Stomach smooth muscle (tissue), 2 donors: ENCODE data around the gene REPIN1.

Source experiments
- H3K27ac ChIP-seq: one replicate; pipeline ENCODE4 v1.7.0; 2013; ENCODE audit warnings: mild to moderate bottlenecking, low read length, inconsistent platforms
- H3K27me3 ChIP-seq, 2 donors: one replicate each; pipeline ENCODE4 v1.7.0; 2013; ENCODE audit warnings: low read length in 2 of 2; ENCODE audit not compliant: insufficient read depth in 2 of 2, control insufficient read depth in 1 of 2
- H3K36me3 ChIP-seq, 2 donors: one replicate each; pipeline ENCODE4 v1.7.0; 2013; ENCODE audit warnings: low read length in 2 of 2; ENCODE audit not compliant: control insufficient read depth in 2 of 2, insufficient read depth in 2 of 2
- H3K4me1 ChIP-seq: one replicate; pipeline ENCODE4 v1.7.0; 2013; ENCODE audit warnings: low read length; ENCODE audit not compliant: control insufficient read depth, insufficient read depth
- H3K4me3 ChIP-seq, 2 donors: one replicate each; pipeline ENCODE4 v1.7.0; 2013; ENCODE audit warnings: low read length in 2 of 2
- H3K9ac ChIP-seq, 2 donors: one replicate each; pipeline ENCODE4 v1.7.0; 2013; ENCODE audit warnings: low read length in 2 of 2, mild to moderate bottlenecking in 1 of 2
- H3K9me3 ChIP-seq, 2 donors: one replicate each; pipeline ENCODE4 v1.7.0; 2013; ENCODE audit warnings: low read length in 2 of 2; ENCODE audit not compliant: control insufficient read depth in 2 of 2
- donor health status: healthy.
- donor health status: Pancreatic carcinoma.

The REPIN1 gene

GRCh38 chr7:150371131-150371995 is 2.7 kb downstream of the REPIN1 start:
- peak overlapping the region; percentile 82 for H3K27ac ChIP-seq
- no peak overlapping the region for H3K4me3 ChIP-seq
- H3K9me3 ChIP-seq, result no peaks in the 10 kb centered on the region
- H3K4me1 ChIP-seq, result peaks cover 19% of the 10 kb centered on the region
- H3K27me3 ChIP-seq, result no peaks in the 10 kb centered on the region
- no peak overlapping the region for H3K9ac ChIP-seq
- H3K36me3 ChIP-seq, result peaks cover 8 to 17% of the 10 kb centered on the region in 2 donors

- no peak overlapping the region for H3K27ac ChIP-seq
- H3K9me3 ChIP-seq, result no peaks in the 10 kb centered on the region
- peaks cover 8 to 17% of the 10 kb centered on the region in 2 donors for H3K36me3 ChIP-seq
- no peak overlapping the region for H3K4me3 ChIP-seq
- no peak overlapping the region for H3K9ac ChIP-seq
- H3K27me3 ChIP-seq, result no peaks in the 10 kb centered on the region
- H3K4me1 ChIP-seq, result peaks cover 19% of the 10 kb centered on the region
Measured at GRCh38 chr7:150371996-150372270, 3.3 kb downstream of the REPIN1 start.

- no peak overlapping the region for H3K27ac ChIP-seq
- peaks cover 21% of the 10 kb centered on the region for H3K4me1 ChIP-seq
Measured at GRCh38 chr7:150372271-150373048, 3.8 kb downstream of the REPIN1 start.

GRCh38 chr7:150373049-150373801 is 4.6 kb downstream of the REPIN1 start:
- Histone ChIP-seq H3K27me3 (no peaks in the 10 kb centered on the region), H3K27ac (no peak overlapping the region), H3K9me3 (no peaks in the 10 kb centered on the region), H3K9ac (peak overlapping the region in 1 of 2 donors; percentile 29), H3K4me1 (peaks cover 25% of the 10 kb centered on the region), H3K36me3 (peaks cover 8 to 17% of the 10 kb centered on the region in 2 donors), H3K4me3 (no peak overlapping the region)

More at GRCh38 chr7:150372271-150373048, 3.8 kb downstream of the REPIN1 start:
- Histone ChIP-seq H3K27me3 (no peaks in the 10 kb centered on the region), H3K9ac (no peak overlapping the region), H3K36me3 (peaks cover 8 to 17% of the 10 kb centered on the region in 2 donors), H3K9me3 (no peaks in the 10 kb centered on the region), H3K4me3 (no peak overlapping the region)

- peaks cover 8 to 17% of the 10 kb centered on the region in 2 donors for H3K36me3 ChIP-seq
- H3K27ac ChIP-seq, result no peak overlapping the region
- no peaks in the 10 kb centered on the region for H3K9me3 ChIP-seq
- H3K4me3 ChIP-seq, result no peak overlapping the region
- peaks cover 27% of the 10 kb centered on the region for H3K4me1 ChIP-seq
- no peaks in the 10 kb centered on the region for H3K27me3 ChIP-seq
- H3K9ac ChIP-seq, result peak overlapping the region in 1 of 2 donors; percentile 13
Measured at GRCh38 chr7:150374026-150374425, 5.4 kb downstream of the REPIN1 start.

- no peak overlapping the region for H3K27ac ChIP-seq
- no peak overlapping the region for H3K9ac ChIP-seq
- H3K9me3 ChIP-seq, result no peaks in the 10 kb centered on the region
- H3K36me3 ChIP-seq, result peaks cover 8 to 17% of the 10 kb centered on the region in 2 donors
- no peak overlapping the region for H3K4me3 ChIP-seq
- peaks cover 23% of the 10 kb centered on the region for H3K4me1 ChIP-seq
- no peaks in the 10 kb centered on the region for H3K27me3 ChIP-seq
Measured at GRCh38 chr7:150374472-150374871, 5.8 kb downstream of the REPIN1 start.

- peaks cover 23% of the 10 kb centered on the region for H3K4me1 ChIP-seq
- no peaks in the 10 kb centered on the region for H3K9me3 ChIP-seq
- no peak overlapping the region for H3K9ac ChIP-seq
- H3K27ac ChIP-seq, result peak overlapping the region; percentile 24
- H3K27me3 ChIP-seq, result no peaks in the 10 kb centered on the region
- no peak overlapping the region for H3K4me3 ChIP-seq
- peaks cover 8 to 14% of the 10 kb centered on the region in 2 donors for H3K36me3 ChIP-seq
Measured at GRCh38 chr7:150375662-150376521, 7.3 kb downstream of the REPIN1 start.

GRCh38 chr7:150376560-150376959 is 7.9 kb downstream of the REPIN1 start:
- Histone ChIP-seq H3K9ac (no peak overlapping the region), H3K4me3 (no peak overlapping the region), H3K9me3 (no peaks in the 10 kb centered on the region), H3K27ac (peak overlapping the region; percentile 24), H3K27me3 (no peaks in the 10 kb centered on the region), H3K4me1 (peaks cover 26% of the 10 kb centered on the region), H3K36me3 (peaks cover 8 to 11% of the 10 kb centered on the region in 2 donors)

- peaks cover 8 to 11% of the 10 kb centered on the region in 2 donors for H3K36me3 ChIP-seq
- no peaks in the 10 kb centered on the region for H3K27me3 ChIP-seq
- no peak overlapping the region for H3K27ac ChIP-seq
- H3K9ac ChIP-seq, result no peak overlapping the region
- no peak overlapping the region for H3K4me3 ChIP-seq
- no peaks in the 10 kb centered on the region for H3K9me3 ChIP-seq
- peaks cover 29% of the 10 kb centered on the region for H3K4me1 ChIP-seq
Measured at GRCh38 chr7:150377196-150377595, 8.6 kb downstream of the REPIN1 start.

GRCh38 chr7:150377635-150378034 is 9.0 kb downstream of the REPIN1 start:
- Histone ChIP-seq H3K4me1 (peaks cover 32% of the 10 kb centered on the region), H3K27ac (peak overlapping the region; percentile 77), H3K9ac (no peak overlapping the region)

More at GRCh38 chr7:150377635-150378034, 9.0 kb downstream of the REPIN1 start:
- H3K36me3 ChIP-seq, result peaks cover 5 to 11% of the 10 kb centered on the region in 2 donors
- no peaks in the 10 kb centered on the region for H3K27me3 ChIP-seq
- H3K9me3 ChIP-seq, result no peaks in the 10 kb centered on the region
- H3K4me3 ChIP-seq, result no peak overlapping the region
